ENCODE data around the gene VPS13C.

Gene VPS13C

GRCh38 chr15:61869656-61870055, 190.6 kb downstream of the VPS13C start:
- in situ Hi-C loops (cut with MboI; ENCODE audit: low sequenced_read_pairs), result no loop called here

- in situ Hi-C loops (cut with MboI; ENCODE audit: low sequenced_read_pairs), result no loop called here
These were observed 198.3 kb downstream of the VPS13C start for GRCh38 chr15:61861962-61862361.

- in situ Hi-C loops (cut with MboI; ENCODE audit: low sequenced_read_pairs), result no loop called here
These were observed 202.9 kb downstream of the VPS13C start for GRCh38 chr15:61857169-61857829.

GRCh38 chr15:61856295-61856694, 204.0 kb downstream of the VPS13C start:
- in situ Hi-C loops (cut with MboI; ENCODE audit: low sequenced_read_pairs), result no loop called here

GRCh38 chr15:61853195-61853594, 207.1 kb downstream of the VPS13C start:
- in situ Hi-C loops (cut with MboI; ENCODE audit: low sequenced_read_pairs), result no loop called here

- in situ Hi-C loops (cut with MboI; ENCODE audit: low sequenced_read_pairs), result no loop called here
These were observed 208.3 kb downstream of the VPS13C start for GRCh38 chr15:61851955-61852354.

GRCh38 chr15:61849447-61849846, 210.8 kb downstream of the VPS13C start:
- in situ Hi-C loops (cut with MboI; ENCODE audit: low sequenced_read_pairs), result no loop called here

- in situ Hi-C loops (cut with MboI; ENCODE audit: low sequenced_read_pairs), result no loop called here
These were observed 218.8 kb downstream of the VPS13C start for GRCh38 chr15:61841466-61841865.

- in situ Hi-C loops (cut with MboI; ENCODE audit: low sequenced_read_pairs), result no loop called here
These were observed 220.2 kb downstream of the VPS13C start for GRCh38 chr15:61840090-61840489.

GRCh38 chr15:61839546-61839945, 220.7 kb downstream of the VPS13C start:
- in situ Hi-C loops (cut with MboI; ENCODE audit: low sequenced_read_pairs), result no loop called here

- in situ Hi-C loops (cut with MboI; ENCODE audit: low sequenced_read_pairs), result no loop called here
These were observed 224.6 kb downstream of the VPS13C start for GRCh38 chr15:61835496-61836106.

GRCh38 chr15:61835029-61835428, 225.2 kb downstream of the VPS13C start:
- in situ Hi-C loops (cut with MboI; ENCODE audit: low sequenced_read_pairs), result no loop called here

GRCh38 chr15:61834076-61834697, 226.1 kb downstream of the VPS13C start:
- in situ Hi-C loops (cut with MboI; ENCODE audit: low sequenced_read_pairs), result no loop called here

- in situ Hi-C loops (cut with MboI; ENCODE audit: low sequenced_read_pairs), result no loop called here
These were observed 228.0 kb downstream of the VPS13C start for GRCh38 chr15:61832223-61832622.

- in situ Hi-C loops (cut with MboI; ENCODE audit: low sequenced_read_pairs), result no loop called here
These were observed 228.7 kb downstream of the VPS13C start for GRCh38 chr15:61831505-61831921.

- in situ Hi-C loops (cut with MboI; ENCODE audit: low sequenced_read_pairs), result no loop called here
These were observed 229.5 kb downstream of the VPS13C start for GRCh38 chr15:61830536-61831330.

GRCh38 chr15:61829514-61829889, 230.7 kb downstream of the VPS13C start:
- in situ Hi-C loops (cut with MboI; ENCODE audit: low sequenced_read_pairs), result no loop called here

- in situ Hi-C loops (cut with MboI; ENCODE audit: low sequenced_read_pairs), result no loop called here
These were observed 231.3 kb downstream of the VPS13C start for GRCh38 chr15:61828860-61829513.

GRCh38 chr15:61828008-61828407, 232.2 kb downstream of the VPS13C start:
- in situ Hi-C loops (cut with MboI; ENCODE audit: low sequenced_read_pairs), result no loop called here

- in situ Hi-C loops (cut with MboI; ENCODE audit: low sequenced_read_pairs), result no loop called here
These were observed 233.1 kb downstream of the VPS13C start for GRCh38 chr15:61827131-61827530.

GRCh38 chr15:61824291-61824690, 236.0 kb downstream of the VPS13C start:
- in situ Hi-C loops (cut with MboI; ENCODE audit: low sequenced_read_pairs), result no loop called here

All from hTERT RPE-1 (cell line).